Stimulated activated CD4-positive, alpha-beta T cell treated with anti-CD3 and anti-CD28 coated beads, TNF-alpha, amount 100 ng/mL, for 4 hours (primary cell): ENCODE results near the gene BNIP5.
"Not testable (repeated sequence)": the region's sequence is repeated elsewhere in the genome, so short reads cannot be mapped to it uniquely, and the experiment has no call there.

ENCODE experiments used
- DNase-seq, 3 experiments: peaks; one replicate each; pipeline ENCODE4 v3.0.0-alpha.2; 2020; ENCODE audit warnings: low read depth in 3 of 3

Gene BNIP5

GRCh38 chr6:36343109-36343680 lies 6.5 kb upstream of the BNIP5 start:
- DNase-seq: no peak

GRCh38 chr6:36340618-36341454 lies 4.1 kb upstream of the BNIP5 start:
- peak; percentile 54 to 59 (median 59) for DNase-seq

DNA sequence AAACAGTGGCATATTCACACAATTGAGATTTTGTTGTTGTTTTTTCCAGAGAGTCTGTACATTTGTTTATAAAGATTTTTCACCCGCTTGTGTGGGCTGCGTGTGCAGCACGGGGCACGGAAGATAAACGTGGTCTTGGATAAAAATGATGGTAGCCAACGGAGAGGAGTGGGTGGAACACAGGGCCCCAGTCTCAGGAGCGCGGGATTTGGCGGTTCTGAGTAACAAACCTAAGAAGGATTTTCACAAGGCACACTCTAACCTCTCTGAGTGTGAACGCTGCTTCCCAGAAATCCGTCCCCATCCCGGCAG lies 3.6 kb upstream of the BNIP5 start:
- DNase-seq: no peak

GRCh38 chr6:36339146-36339545 lies 2.5 kb upstream of the BNIP5 start:
- DNase-seq: no peak

DNA sequence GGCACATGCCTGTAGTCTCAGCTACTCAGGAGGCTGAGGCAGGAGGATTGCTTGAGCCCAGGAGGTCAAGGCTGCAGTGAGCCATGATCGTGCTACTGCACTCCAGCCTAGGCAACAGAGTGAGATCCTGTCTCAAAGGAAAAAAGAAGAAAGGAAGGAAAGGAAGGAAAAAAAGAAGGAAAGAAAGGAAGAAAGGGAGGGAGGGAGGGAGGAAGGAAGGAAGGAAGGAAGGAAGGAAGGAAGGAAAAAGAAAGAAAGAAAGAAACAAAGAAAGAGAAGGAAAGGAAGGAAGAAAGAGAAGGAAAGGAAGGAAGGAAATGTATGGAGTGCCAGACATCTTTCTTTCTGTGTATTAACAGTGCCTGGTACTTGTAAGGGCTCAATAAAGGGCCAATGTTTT lies 1.5 kb upstream of the BNIP5 start:
- DNase-seq: not testable (repeated sequence)

DNA sequence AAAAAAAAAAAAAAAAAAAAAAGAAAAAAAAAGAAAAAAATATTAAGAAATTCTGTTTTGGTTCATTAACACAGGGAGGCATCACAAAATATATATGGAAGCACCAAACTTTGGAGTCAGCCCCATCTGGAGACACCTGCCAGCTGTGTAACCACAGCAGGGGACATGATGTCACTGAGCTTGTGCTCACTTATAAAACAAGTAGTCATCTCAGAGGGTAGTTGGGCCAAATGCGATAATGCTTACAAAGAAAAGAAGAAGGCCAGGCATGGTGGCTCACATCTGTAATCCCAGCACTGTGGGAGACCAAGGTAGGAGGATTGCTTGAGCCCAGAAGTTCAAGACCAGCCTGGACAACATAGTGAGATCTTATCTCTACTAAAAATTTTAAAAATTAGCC lies 1.1 kb upstream of the BNIP5 start:
- no peak for DNase-seq

GRCh38 chr6:36336208-36336710 lies 429 bp downstream of the BNIP5 start:
- DNase-seq: no peak

GRCh38 chr6:36335465-36336207 lies 1.1 kb downstream of the BNIP5 start:
- no peak for DNase-seq

- no peak for DNase-seq
Measured at GRCh38 chr6:36334832-36335459, 1.7 kb downstream of the BNIP5 start.

DNA sequence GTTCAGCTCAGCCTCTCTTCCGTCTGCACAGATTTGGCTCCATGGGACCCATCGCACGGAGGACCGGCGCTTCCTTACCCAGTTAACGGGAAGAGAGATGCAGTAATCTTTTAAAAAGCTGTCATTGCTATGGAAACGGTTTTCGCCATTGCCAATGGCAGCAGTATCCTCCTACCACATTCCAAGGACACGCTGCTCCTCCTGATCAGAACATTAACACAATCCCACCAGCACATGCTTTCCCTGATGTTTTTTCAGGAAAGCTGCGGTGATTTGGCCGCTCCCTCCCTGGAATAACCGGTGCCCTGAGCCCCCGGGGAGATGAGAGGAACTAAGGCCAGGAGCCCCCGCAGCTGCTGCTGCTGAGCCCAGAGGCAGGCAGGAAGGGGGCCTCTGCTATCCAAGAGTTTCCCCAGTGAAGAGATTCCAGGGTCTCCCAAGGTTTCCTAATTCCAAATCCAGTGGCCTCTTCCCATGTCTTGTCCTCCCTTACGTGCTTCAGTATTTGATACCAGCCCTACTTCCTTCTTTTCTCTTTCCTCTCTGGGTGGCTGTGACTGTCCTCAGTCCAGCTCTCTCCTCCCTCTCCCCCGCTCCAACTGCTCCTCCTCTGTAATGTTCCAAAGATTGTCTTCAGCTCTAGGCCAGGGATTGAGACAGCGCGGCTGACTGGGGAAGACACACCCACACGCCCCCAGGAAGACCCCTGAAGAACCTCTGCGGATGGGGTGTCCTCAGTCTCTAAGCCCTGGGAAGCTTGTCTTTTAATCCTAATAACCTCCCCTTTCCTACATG lies 2.6 kb downstream of the BNIP5 start:
- DNase-seq: no peak

GRCh38 chr6:36333171-36333895 lies 3.4 kb downstream of the BNIP5 start:
- no peak for DNase-seq

GRCh38 chr6:36331381-36331780 lies 5.3 kb downstream of the BNIP5 start:
- DNase-seq: no peak

DNA sequence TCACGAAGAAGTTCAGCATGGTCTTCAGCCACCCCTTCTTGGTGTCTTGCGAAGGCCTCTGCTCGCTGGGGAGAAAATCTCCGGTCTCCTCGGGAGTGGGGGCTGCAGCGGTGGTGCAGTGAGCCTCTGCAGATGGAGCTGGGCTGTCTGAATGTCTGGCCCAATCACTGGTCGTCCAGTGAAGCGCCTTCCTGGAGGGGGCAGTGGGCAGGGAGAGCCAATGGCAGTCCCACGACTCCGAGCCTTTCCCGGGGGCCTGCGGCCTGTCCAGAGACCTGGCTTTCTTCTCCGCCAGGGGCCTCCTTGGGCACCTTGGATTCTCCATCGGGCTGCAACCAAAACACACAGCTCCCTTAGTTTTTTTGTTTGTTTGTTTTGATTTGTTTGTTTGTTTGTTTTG lies 6.3 kb downstream of the BNIP5 start:
- no peak for DNase-seq

DNA sequence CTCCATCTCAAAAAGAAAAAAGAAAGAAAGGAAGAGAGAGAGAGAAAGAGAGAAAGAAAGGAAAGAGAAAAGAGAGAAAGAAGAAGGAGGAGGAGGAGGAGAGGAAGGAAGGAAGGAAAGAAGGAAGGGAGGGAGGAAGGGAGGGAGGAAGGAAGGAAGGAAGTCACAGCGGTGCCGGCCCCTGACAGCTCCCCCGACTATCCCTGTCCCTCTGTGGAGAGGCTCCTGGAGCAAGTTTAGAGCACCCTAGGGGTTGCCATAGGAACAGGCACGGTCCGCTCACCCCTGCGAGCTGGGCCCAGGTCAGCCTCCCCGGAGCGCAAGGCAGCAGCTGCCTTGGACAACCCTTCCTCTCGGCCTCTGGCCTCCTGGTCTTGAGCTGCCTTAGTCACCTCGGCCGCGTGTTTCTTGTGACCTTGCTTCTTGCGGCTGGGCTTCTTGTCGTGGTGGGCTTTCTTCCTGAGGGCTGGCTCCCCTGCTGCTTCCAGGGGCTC lies 6.8 kb downstream of the BNIP5 start:
- DNase-seq: no peak

GRCh38 chr6:36328600-36328999 lies 8.1 kb downstream of the BNIP5 start:
- DNase-seq: no peak

DNA sequence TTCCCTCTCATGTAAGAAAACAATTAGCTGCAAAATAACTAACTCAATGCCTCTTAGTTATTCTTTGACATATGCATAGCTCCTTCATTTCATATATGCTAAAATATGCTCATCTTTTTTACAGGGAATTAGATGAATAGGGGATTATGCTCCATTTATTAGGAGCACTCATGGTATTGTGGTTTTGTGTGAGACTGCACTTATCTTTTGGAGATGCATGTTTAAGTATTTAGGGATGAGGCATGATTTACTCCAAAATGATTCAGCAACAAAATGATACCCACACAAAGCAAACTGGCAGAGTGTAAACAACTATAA lies 8.8 kb downstream of the BNIP5 start:
- DNase-seq: no peak

GRCh38 chr6:36327226-36327918 lies 9.3 kb downstream of the BNIP5 start:
- no peak for DNase-seq

DNA sequence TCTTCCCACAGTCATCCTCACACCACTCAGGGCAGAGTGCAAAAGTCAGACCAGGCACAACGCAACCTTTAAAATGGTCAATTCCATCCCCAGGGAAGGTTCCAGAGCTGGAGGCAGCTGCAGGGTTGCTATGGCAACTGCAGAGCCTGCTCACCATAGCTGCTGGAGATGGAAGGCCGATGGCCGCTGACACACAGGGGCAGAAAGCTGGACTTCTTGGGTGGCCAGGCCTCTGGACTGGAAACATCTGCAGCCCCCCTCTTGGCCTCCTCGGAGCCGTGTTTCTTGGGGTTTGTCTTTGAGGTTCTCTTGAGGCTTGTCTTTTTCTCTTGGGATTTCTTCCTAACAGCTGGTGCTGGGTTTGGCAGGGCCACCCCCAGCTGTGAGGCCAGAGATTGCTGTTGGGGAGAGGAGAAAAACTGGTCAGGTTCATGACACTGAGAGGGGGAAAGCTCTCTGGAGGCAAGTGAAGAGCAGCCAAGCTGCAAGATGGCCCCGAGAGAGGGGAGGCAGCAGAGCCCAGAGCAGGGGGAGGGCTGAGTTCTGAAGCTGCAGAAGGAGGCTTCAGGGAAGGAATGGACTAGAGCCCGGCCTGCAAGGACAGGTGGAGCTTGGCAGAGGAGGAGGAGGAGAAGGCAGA lies 10.2 kb downstream of the BNIP5 start:
- no peak for DNase-seq

GRCh38 chr6:36324715-36325114 lies 12.0 kb downstream of the BNIP5 start:
- no peak for DNase-seq

DNA sequence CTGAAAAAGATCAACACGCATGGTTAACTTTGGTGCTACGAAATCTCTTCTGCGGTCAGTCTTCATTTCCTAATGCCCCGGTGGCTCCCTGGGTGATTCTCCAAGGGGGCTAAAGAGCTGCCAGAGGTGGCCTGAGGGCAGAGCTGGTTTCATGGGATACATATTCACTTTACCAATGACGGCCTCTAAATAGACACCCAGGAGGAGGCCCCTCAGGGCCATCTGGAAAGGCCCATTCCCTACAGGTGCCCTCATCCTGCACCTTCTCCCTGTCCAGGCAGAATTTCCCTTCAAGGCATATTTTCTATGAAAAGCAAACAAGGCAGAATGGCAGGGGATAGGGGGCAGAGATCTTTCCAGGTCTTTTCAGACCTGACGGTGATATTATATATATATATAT lies 12.5 kb downstream of the BNIP5 start:
- no peak for DNase-seq
